ENCODE results near the gene TPRN. TPM values are rescaled to one million over a fixed set of nuclear protein-coding genes. Genes with fewer than 3 reads are reported as not detected.

Gene TPRN
- polyA plus RNA-seq, 1 experiment: 2.8 TPM

DNA sequence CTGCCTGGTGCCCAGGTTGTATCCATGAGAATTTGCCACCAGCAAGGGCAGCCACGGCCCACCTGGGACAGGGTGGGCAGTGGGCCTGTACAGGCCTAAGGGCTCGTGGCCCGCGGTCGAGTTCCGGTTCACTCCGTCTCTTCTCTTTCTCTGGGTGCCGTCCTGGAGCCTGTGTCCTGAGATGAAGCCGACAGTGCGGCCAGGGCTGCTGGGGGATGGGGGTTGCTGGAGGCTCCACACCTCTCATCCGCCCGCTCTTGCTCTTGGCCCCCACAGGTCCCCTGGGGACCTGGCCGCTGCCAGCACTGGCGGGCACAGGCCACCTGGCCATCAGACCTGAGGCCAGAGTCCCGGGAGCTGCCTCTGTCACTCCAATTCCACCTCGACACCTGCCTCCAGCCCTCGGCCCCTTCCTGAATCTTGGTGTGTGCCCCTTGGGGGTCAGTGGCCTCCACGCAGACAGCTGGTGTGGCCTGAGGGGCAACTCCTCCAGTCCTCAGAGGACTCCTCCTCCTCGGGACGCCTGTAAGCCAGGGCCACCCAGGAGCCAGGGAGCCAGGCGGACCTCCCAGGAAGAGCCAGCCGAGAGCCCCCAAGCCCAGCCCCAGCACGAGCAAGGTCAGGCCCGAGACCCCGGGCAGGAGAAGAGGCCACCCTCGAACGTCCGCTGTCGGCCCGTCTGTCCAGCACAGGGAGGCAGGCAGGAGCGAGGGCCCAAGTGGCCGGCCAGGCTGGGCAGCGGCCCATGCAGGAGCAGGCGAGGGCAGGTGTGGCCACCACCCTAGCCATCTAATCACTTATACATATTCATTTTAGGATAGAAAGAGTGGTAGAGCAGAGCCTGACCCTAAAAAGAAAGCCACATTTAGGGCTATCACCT lies 35.9 kb downstream of the TPRN start:
- ChIA-PET POLR2A (interaction anchor here (1.4 kb wide), 1 partner anchor 24 kb away, joined by 3 read pairs; no protein-coding TSS in a partner anchor), CTCF (no interaction called here)
- no peak overlapping the region for H3K4me3 ChIP-seq (ENCODE audit: low read depth, low read length)
- H3K9me3 ChIP-seq (ENCODE audit: control insufficient read depth, insufficient read depth, low read length): peaks cover 3% of the 10 kb centered on the region; the same call in 1 of the 2 replicates
- DNase-seq (ENCODE audit: low read depth, low spot score): no peak
- H3K27me3 ChIP-seq (ENCODE audit: control insufficient read depth, insufficient read depth, low read length): peaks cover 54% of the 10 kb centered on the region
- TF ChIP-seq CTCF (IDR thresholded peaks at IDR 0.05; ENCODE audit: low read depth, low read length): no peak
- H3K27ac ChIP-seq (ENCODE audit: low read depth, low read length): no peak overlapping the region

DNA sequence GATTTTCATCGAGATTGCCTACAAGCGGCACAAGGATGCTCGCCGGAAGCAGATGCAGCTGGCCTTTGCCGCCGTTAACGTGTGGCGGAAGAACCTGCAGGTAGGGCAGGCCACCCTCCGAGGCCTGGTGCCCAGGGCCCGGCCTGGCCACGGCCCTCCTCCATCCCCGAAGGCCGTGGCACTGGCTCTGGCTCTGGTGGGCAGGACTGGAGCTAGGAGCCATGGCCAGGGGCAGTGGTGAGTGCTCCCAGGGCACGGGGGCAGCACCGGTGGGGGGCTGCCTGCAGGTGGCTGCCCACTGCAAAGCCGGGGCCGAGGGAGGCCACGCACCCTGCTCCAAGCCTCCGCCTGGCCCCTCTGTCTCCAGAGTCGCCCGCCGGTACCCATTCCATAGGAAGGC lies 36.7 kb downstream of the TPRN start:
- no peak overlapping the region for H3K27ac ChIP-seq (ENCODE audit: low read depth, low read length)
- H3K4me3 ChIP-seq (ENCODE audit: low read depth, low read length): no peak overlapping the region
- no peak for DNase-seq (ENCODE audit: low read depth, low spot score)
- peaks cover 61% of the 10 kb centered on the region for H3K27me3 ChIP-seq (ENCODE audit: control insufficient read depth, insufficient read depth, low read length)
- H3K9me3 ChIP-seq (ENCODE audit: control insufficient read depth, insufficient read depth, low read length): peaks cover 3% of the 10 kb centered on the region; the same call in 1 of the 2 replicates
- no peak for TF ChIP-seq CTCF (IDR thresholded peaks at IDR 0.05; ENCODE audit: low read depth, low read length)
- CTCF ChIA-PET: no interaction called here
- POLR2A ChIA-PET: no interaction called here

- ChIA-PET CTCF (no interaction called here), POLR2A (no interaction called here)
- TF ChIP-seq CTCF (IDR thresholded peaks at IDR 0.05; ENCODE audit: low read depth, low read length): no peak
- no peak for DNase-seq (ENCODE audit: low read depth, low spot score)
- peaks cover 3% of the 10 kb centered on the region; the same call in 1 of the 2 replicates for H3K9me3 ChIP-seq (ENCODE audit: control insufficient read depth, insufficient read depth, low read length)
- peaks cover 63% of the 10 kb centered on the region for H3K27me3 ChIP-seq (ENCODE audit: control insufficient read depth, insufficient read depth, low read length)
- H3K27ac ChIP-seq (ENCODE audit: low read depth, low read length): no peak overlapping the region
- peak overlapping the region; percentile 46 for H3K4me3 ChIP-seq (ENCODE audit: low read depth, low read length)
Observed at GRCh38 chr9:137163365-137163715, 37.2 kb downstream of the TPRN start.

GRCh38 chr9:137162505-137163364 lies 37.8 kb downstream of the TPRN start:
- Histone ChIP-seq H3K9me3 (ENCODE audit: control insufficient read depth, insufficient read depth, low read length) (peaks cover 3% of the 10 kb centered on the region; the same call in 1 of the 2 replicates), H3K4me3 (ENCODE audit: low read depth, low read length) (peak overlapping the region; percentile 46), H3K27ac (ENCODE audit: low read depth, low read length) (no peak overlapping the region), H3K27me3 (ENCODE audit: control insufficient read depth, insufficient read depth, low read length) (peaks cover 62% of the 10 kb centered on the region)
- TF ChIP-seq CTCF (IDR thresholded peaks at IDR 0.05; ENCODE audit: low read depth, low read length): no peak
- no peak for DNase-seq (ENCODE audit: low read depth, low spot score)
- POLR2A ChIA-PET: no interaction called here
- CTCF ChIA-PET: no interaction called here

All from AG04450 (cell line).